K562 (cell line): ENCODE results near the gene SLC22A12. TPM values are rescaled to one million over a fixed set of nuclear protein-coding genes. Genes with fewer than 3 reads are reported as not detected.

Source experiments
- ATAC-seq: fragments of 200-7000 bp; cut with Tn5 transposase; 3 replicates; pipeline ENCODE4 v1.9.1; 2020; ENCODE audit warnings: moderate library complexity
- BruUV-seq: library from RNA; stranded (reverse); fragments of 400-500 nt; replicated peaks from 2 replicates; lab custom pipeline; 2021; lab: Mats Ljungman, UMichigan
- CTCF ChIA-PET: fragments of 300-600 bp; formaldehyde crosslinking; extraction: SDS; loops from one replicate; lab custom pipeline; 2021; ENCODE audit warnings: low intra/inter-chr PET ratio; lab: Yijun Ruan, JAX
- POLR2A ChIA-PET: fragments of 300-600, 350-650 bp; sonication (Branson Sonifier 250); formaldehyde crosslinking; extraction: SDS; loops from one replicate; lab custom pipeline; 2021; ENCODE audit warnings: antibody characterized with exemption, inconsistent platforms; lab: Yijun Ruan, JAX
- DNase-seq, 4 experiments: peaks; one replicate each; pipeline versions ENCODE4 v3.0.0 to v3.0.0-alpha.2; 2011 to 2018; ENCODE audit warnings: low spot score in 3 of 4, mixed read lengths in 3 of 4; ENCODE audit errors: extremely low read depth in 1 of 4
- FAIRE-seq: peaks from 2 replicates; lab custom pipeline; 2011; peaks lifted over from hg19 to GRCh38; lab: Jason Lieb, UNC
- H2AFZ ChIP-seq: 2 replicates; pipeline ENCODE4 v1.6.0; 2011; ENCODE audit warnings: low read depth, low read length, control low read depth, inconsistent platforms
- H3K27ac ChIP-seq: fragments of 200-600 bp; 3 replicates; pipeline ENCODE4 v1.8.0; 2011; ENCODE audit warnings: low read depth, mild to moderate bottlenecking, control low read depth, inconsistent platforms, low read length, moderate library complexity, mixed read lengths; ENCODE audit errors: extremely low read depth
- H3K27me3 ChIP-seq, 2 experiments: fragments of 300-600 bp in 1 of 2; 2 replicates in 1 of 2; 3 replicates in 1 of 2; pipeline versions ENCODE4 v1.6.0 to v1.8.0; 2011; ENCODE audit warnings: inconsistent platforms in 2 of 2, low read length in 2 of 2, mild to moderate bottlenecking in 1 of 2, mixed read lengths in 1 of 2, moderate library complexity in 1 of 2; ENCODE audit not compliant: control insufficient read depth in 2 of 2, insufficient read depth in 2 of 2
- H3K36me3 ChIP-seq: fragments of 300-600 bp; 3 replicates; pipeline ENCODE4 v1.8.0; 2011; ENCODE audit warnings: mild to moderate bottlenecking, low read length, inconsistent platforms; ENCODE audit not compliant: control insufficient read depth, insufficient read depth
- H3K4me1 ChIP-seq, 2 experiments: fragments of 200-600 bp in 1 of 2; replicated peaks in 1 of 2; 2 replicates in 1 of 2; 3 replicates in 1 of 2; pipeline versions ENCODE4 v1.5.1 to v1.8.0; 2011; ENCODE audit warnings: inconsistent platforms in 2 of 2, low read length in 2 of 2, mild to moderate bottlenecking in 1 of 2, mixed read lengths in 1 of 2, moderate library complexity in 1 of 2; ENCODE audit not compliant: control insufficient read depth in 2 of 2, insufficient read depth in 2 of 2
- H3K4me2 ChIP-seq: 2 replicates; pipeline ENCODE4 v1.6.1; 2011; ENCODE audit warnings: low read length, control low read depth, inconsistent platforms, mixed read lengths; ENCODE audit not compliant: insufficient read depth
- H3K4me3 ChIP-seq: fragments of 200-600 bp; sonication (generic), shearing (Covaris generic); 2 replicates; pipeline ENCODE4 v1.5.1; 2016; ENCODE audit warnings: control low read depth, inconsistent platforms
- H3K79me2 ChIP-seq: fragments of 200-600 bp; 3 replicates; pipeline ENCODE4 v1.8.0; 2011; ENCODE audit warnings: low read length, inconsistent platforms; ENCODE audit not compliant: control insufficient read depth, insufficient read depth
- H3K9ac ChIP-seq, 2 experiments: 2 replicates each; pipeline versions ENCODE4 v1.6.0 to v1.6.1; 2011; ENCODE audit warnings: low read depth in 2 of 2, low read length in 2 of 2, control low read depth in 1 of 2, inconsistent platforms in 1 of 2, mild to moderate bottlenecking in 1 of 2, mixed read lengths in 1 of 2; ENCODE audit not compliant: insufficient read depth in 1 of 2
- H3K9me1 ChIP-seq: one replicate; pipeline ENCODE4 v1.6.0; 2011; ENCODE audit warnings: inconsistent platforms, mild to moderate bottlenecking, low read length, moderate library complexity; ENCODE audit not compliant: control insufficient read depth, insufficient read depth
- H3K9me3 ChIP-seq: replicated peaks from 2 replicates; pipeline ENCODE4 v1.5.1; 2011; ENCODE audit warnings: low read depth, low read length, inconsistent platforms; ENCODE audit not compliant: control insufficient read depth, insufficient read depth
- H4K20me1 ChIP-seq: replicated peaks from 2 replicates; pipeline ENCODE4 v1.6.1; 2011; ENCODE audit warnings: low read length, inconsistent platforms, mixed read lengths; ENCODE audit not compliant: control insufficient read depth, insufficient read depth
- FIP1L1 ChIP-seq: fragments of 200-400 bp; formaldehyde crosslinking; IDR thresholded peaks from 2 replicates; pipeline ENCODE4 v1.6.1; 2018; ENCODE audit warnings: mild to moderate bottlenecking, low read depth, low read length; ENCODE audit not compliant: poor library complexity, severe bottlenecking
- ILK ChIP-seq: fragments of 450-650 bp; IDR thresholded peaks from 2 replicates; pipeline ENCODE4 v1.6.1; 2016; ENCODE audit warnings: missing genetic modification characterization, low read depth, mild to moderate bottlenecking, missing compliant biosample characterization, moderate library complexity, borderline replicate concordance
- NR2F6 ChIP-seq: fragments of 450-650 bp; formaldehyde crosslinking; IDR thresholded peaks from 2 replicates; pipeline ENCODE4 v1.4.0; 2020; ENCODE audit warnings: mild to moderate bottlenecking
- PCBP1 ChIP-seq: fragments of 200-400 bp; formaldehyde crosslinking; IDR thresholded peaks from 2 replicates; pipeline ENCODE4 v1.6.1; 2018; ENCODE audit warnings: mild to moderate bottlenecking, low read depth, low read length; ENCODE audit not compliant: poor library complexity, severe bottlenecking
- TCFL5 ChIP-seq: fragments of 250-450 bp; sonication (Bioruptor Pico); conservative IDR thresholded peaks from 2 replicates; pipeline ENCODE4 v1.6.1; 2021; ENCODE audit warnings: mild to moderate bottlenecking, moderate library complexity, matching md5 sums
- TSC22D4 ChIP-seq: fragments of 450-650 bp; IDR thresholded peaks from 2 replicates; pipeline ENCODE4 v1.6.1; 2016; ENCODE audit warnings: missing genetic modification characterization, missing biosample characterization, control low read depth
- ZNF79 ChIP-seq: fragments of 250-450 bp; sonication (Bioruptor Pico); IDR thresholded peaks from 2 replicates; pipeline ENCODE4 v1.4.0; 2020; ENCODE audit warnings: low read depth, mild to moderate bottlenecking, moderate library complexity
- WGBS: fragments of 100-300 bp; shearing (Covaris generic); methylation state at CpG from one replicate; pipeline ENCODE4 v1.1.6; 2016; ENCODE audit warnings: low coverage, mixed read lengths; ENCODE audit not compliant: insufficient coverage; ENCODE audit errors: missing lambda C conversion rate; 5-methylcytosine and 5-hydroxymethylcytosine counted together
- in situ Hi-C: fragments of 300-500 bp; cut with MboI; formaldehyde crosslinking; loops from 4 replicates; pipeline ENCODE4 v1.15.0; 2018; ENCODE audit warnings: inconsistent platforms, mixed read lengths
- intact Hi-C: fragments of 100-400 bp; cut with micrococcal nuclease; formaldehyde crosslinking; loops from 2 replicates; pipeline ENCODE4 v1.14.2; 2022
- polyA plus RNA-seq, 8 experiments: library from polyadenylated mRNA; depleted of rRNA in 4 of 8; stranded (reverse) in 5 of 8; unstranded in 3 of 8; fragments of >200 nt; fragmentation: Nextera tagmentation in 2 of 8; fragmentation: Illumina TruSeq in 1 of 8; extraction: Ambion mirVana in 2 of 8; extraction: Trizol in 1 of 8; gene quantifications; 2 replicates each; pipeline versions ENCODE4 v1.2.1 to v1.2.3, GENCODE V29; 2011 to 2014; ENCODE audit warnings: inconsistent platforms in 1 of 8, missing spikeins in 1 of 8
- total RNA-seq, 7 experiments: library from RNA; depleted of rRNA in 6 of 7; stranded (reverse); fragments of >200 nt in 6 of 7; fragmentation: Illumina TruSeq in 2 of 7; extraction: Trizol in 2 of 7; gene quantifications; 2 replicates each; pipeline versions ENCODE4 v1.2.1 to v1.2.3, GENCODE V29; 2011 to 2021; ENCODE audit warnings: low replicate concordance in 1 of 7
- TF ChIP-seq, protein P1 (sequence below), 2 experiments: fragments of 450-650 bp; IDR thresholded peaks; 2 replicates each; pipeline ENCODE4 v1.6.1; 2016; ENCODE audit warnings: mild to moderate bottlenecking in 2 of 2, borderline replicate concordance in 1 of 2, low read depth in 1 of 2, moderate library complexity in 1 of 2
- TF ChIP-seq, protein P2 (sequence below): sonication (generic); formaldehyde crosslinking; IDR thresholded peaks from 2 replicates; pipeline ENCODE4 v1.8.1; 2023; ENCODE audit warnings: mild to moderate bottlenecking, missing genetic modification reagents
- TF ChIP-seq, protein P3 (sequence below): fragments of 250-450 bp; sonication (Bioruptor Pico); IDR thresholded peaks from 2 replicates; pipeline ENCODE4 v1.8.0; 2021; ENCODE audit warnings: mild to moderate bottlenecking, moderate library complexity

Gene SLC22A12
- total and polyA plus RNA-seq, 9 of the 15 experiments (the other 6 are each of a cell fraction or from before 2014, with no cell fraction given), result not detected

DNA sequence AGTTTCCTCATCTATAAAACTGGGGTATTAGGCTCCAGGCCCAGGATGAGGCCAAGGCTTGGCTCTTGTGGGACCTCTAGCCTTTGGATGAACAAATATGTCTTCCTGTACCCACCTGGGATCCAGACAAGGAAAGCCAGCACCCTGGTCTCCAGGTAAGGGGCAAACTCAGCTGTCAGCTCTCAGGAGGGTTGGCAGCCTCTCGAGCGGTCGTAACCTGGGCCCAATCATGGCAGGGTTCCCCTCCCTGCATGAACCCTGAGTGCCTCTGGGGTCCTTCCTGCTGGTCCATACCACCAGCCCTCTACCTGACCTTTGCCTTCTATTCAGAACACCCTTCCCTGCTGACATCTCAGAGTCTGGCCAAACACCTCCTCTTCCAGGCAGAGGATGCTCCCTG lies 19.6 kb downstream of the SLC22A12 start:
- WGBS, result 13% methylated on average over 3 of the region's 3 CpGs
- ChIA-PET CTCF (no interaction called here), POLR2A (interaction anchor here (1.0 kb wide), 1 partner anchor 9 kb away, joined by 6 read pairs; no protein-coding TSS in a partner anchor)
- H3K27me3 ChIP-seq, result peaks cover 6 to 38% of the 10 kb centered on the region in 2 experiments; a peak in 3 of 5 replicates
- peaks cover 0 to 17% of the 10 kb centered on the region in 2 experiments; a peak in 1 of 5 replicates for H3K4me1 ChIP-seq
- no peak for DNase-seq
- no peak for ATAC-seq
- H3K36me3 ChIP-seq, result no peaks in the 10 kb centered on the region
- H3K4me2 ChIP-seq, result no peak overlapping the region
- H3K4me3 ChIP-seq, result no peak overlapping the region
- no TSS peak for BruUV-seq
- H2AFZ ChIP-seq, result no peak overlapping the region
- H3K9ac ChIP-seq, result no peak overlapping the region
- H3K79me2 ChIP-seq, result no peaks in the 10 kb centered on the region
- no peak for FAIRE-seq
- H4K20me1 ChIP-seq, result peaks cover 3% of the 10 kb centered on the region; the same call in 1 of the 2 replicates
- H3K9me1 ChIP-seq, result no peaks in the 10 kb centered on the region
- in situ Hi-C loops (no loop called here), intact Hi-C loops (no loop called here)
- H3K27ac ChIP-seq, result no peak overlapping the region
- no peaks in the 10 kb centered on the region for H3K9me3 ChIP-seq
- TF ChIP-seq PCBP1, result no peak
- TF ChIP-seq TSC22D4 (tag), result no peak
- TF ChIP-seq, protein P1, sequence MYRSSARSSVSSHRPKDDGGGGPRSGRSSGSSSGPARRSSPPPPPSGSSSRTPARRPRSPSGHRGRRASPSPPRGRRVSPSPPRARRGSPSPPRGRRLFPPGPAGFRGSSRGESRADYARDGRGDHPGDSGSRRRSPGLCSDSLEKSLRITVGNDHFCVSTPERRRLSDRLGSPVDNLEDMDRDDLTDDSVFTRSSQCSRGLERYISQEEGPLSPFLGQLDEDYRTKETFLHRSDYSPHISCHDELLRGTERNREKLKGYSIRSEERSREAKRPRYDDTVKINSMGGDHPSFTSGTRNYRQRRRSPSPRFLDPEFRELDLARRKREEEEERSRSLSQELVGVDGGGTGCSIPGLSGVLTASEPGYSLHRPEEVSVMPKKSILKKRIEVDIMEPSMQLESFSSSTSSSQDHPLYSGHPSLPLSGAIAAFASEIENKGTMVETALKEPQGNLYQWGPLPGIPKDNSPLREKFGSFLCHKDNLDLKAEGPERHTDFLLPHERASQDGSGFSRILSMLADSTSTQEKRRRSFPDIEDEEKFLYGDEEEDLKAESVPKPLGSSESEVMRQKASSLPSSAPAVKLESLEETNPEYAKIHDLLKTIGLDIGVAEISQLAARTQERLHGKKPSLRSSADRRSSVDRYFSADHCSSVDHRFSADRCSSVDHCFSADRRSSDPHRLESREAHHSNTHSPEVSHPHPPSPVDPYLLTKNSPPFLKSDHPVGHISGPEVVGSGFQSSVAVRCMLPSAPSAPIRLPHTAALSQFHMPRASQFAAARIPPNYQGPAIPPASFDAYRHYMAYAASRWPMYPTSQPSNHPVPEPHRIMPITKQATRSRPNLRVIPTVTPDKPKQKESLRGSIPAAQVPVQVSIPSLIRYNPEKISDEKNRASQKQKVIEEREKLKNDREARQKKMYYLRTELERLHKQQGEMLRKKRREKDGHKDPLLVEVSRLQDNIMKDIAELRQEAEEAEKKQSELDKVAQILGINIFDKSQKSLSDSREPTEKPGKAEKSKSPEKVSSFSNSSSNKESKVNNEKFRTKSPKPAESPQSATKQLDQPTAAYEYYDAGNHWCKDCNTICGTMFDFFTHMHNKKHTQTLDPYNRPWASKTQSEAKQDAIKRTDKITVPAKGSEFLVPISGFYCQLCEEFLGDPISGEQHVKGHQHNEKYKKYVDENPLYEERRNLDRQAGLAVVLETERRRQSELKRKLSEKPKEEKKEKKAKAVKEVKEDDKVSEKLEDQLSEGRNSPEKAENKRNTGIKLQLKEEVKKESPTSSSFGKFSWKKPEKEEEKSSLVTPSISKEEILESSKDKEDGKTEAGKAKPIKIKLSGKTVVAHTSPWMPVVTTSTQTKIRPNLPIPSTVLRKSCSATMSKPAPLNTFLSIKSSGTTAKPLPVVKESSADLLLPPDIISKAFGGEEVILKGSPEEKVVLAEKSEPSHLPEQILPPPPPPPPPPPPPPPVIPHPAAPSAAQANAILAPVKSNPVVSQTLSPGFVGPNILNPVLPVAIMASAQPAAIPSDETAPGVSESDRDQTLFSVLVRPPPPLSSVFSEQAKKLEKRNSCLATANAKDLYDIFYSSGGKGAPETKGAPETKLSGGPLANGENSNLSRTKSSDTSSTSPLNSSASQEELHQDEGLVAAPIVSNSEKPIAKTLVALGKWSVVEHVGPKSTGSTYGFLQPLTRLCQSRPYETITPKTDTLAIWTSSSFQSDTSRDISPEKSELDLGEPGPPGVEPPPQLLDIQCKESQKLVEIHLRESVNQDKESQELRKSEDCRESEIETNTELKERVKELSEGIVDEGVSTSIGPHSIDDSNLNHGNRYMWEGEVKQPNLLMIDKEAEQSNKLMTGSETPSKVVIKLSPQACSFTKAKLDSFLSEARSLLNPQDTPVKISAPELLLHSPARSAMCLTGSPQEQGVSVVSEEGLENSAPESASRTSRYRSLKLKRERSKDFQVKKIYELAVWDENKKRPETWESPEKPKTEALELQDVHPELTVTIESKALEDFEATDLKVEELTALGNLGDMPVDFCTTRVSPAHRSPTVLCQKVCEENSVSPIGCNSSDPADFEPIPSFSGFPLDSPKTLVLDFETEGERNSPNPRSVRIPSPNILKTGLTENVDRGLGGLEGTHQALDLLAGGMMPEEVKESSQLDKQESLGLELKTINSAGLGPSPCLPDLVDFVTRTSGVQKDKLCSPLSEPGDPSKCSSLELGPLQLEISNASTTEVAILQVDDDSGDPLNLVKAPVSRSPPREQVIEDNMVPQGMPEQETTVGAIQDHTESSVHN (IDR thresholded peaks at IDR 0.05; ENCODE audit: borderline replicate concordance in 1 of 2, low read depth in 1 of 2), result no peak
- TF ChIP-seq, protein P2, sequence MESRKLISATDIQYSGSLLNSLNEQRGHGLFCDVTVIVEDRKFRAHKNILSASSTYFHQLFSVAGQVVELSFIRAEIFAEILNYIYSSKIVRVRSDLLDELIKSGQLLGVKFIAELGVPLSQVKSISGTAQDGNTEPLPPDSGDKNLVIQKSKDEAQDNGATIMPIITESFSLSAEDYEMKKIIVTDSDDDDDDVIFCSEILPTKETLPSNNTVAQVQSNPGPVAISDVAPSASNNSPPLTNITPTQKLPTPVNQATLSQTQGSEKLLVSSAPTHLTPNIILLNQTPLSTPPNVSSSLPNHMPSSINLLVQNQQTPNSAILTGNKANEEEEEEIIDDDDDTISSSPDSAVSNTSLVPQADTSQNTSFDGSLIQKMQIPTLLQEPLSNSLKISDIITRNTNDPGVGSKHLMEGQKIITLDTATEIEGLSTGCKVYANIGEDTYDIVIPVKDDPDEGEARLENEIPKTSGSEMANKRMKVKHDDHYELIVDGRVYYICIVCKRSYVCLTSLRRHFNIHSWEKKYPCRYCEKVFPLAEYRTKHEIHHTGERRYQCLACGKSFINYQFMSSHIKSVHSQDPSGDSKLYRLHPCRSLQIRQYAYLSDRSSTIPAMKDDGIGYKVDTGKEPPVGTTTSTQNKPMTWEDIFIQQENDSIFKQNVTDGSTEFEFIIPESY (CRISPR knock-in tag), result no peak
- no peak for TF ChIP-seq NR2F6 (CRISPR knock-in tag)
- TF ChIP-seq ZNF79 (CRISPR knock-in tag), result no peak
- TF ChIP-seq ILK (tag), result no peak
- no peak for TF ChIP-seq FIP1L1
- no peak for TF ChIP-seq TCFL5 (CRISPR knock-in tag)
- TF ChIP-seq, protein P3, sequence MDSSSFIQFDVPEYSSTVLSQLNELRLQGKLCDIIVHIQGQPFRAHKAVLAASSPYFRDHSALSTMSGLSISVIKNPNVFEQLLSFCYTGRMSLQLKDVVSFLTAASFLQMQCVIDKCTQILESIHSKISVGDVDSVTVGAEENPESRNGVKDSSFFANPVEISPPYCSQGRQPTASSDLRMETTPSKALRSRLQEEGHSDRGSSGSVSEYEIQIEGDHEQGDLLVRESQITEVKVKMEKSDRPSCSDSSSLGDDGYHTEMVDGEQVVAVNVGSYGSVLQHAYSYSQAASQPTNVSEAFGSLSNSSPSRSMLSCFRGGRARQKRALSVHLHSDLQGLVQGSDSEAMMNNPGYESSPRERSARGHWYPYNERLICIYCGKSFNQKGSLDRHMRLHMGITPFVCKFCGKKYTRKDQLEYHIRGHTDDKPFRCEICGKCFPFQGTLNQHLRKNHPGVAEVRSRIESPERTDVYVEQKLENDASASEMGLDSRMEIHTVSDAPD, result no peak
